Left lung (tissue), 10 donors: Measurements from ENCODE around the gene SULT1C3. TPM values are rescaled to one million over a fixed set of nuclear protein-coding genes. Genes with fewer than 3 reads are reported as not detected.

Source experiments
- ATAC-seq: fragments of 200-7000 bp; cut with Tn5 transposase; one replicate; pipeline ENCODE4 v1.9.1; 2020; ENCODE audit warnings: moderate library complexity
- DNase-seq, 4 donors: peaks; one replicate each; pipeline ENCODE4 v3.0.0-alpha.2; 2013 to 2020
- H3K27ac ChIP-seq, 2 donors: fragments of 200-600 bp; sonication (generic) in 1 of 2; one replicate each; pipeline versions ENCODE4 v1.5.0 to v1.8.0; 2020 to 2021
- H3K27me3 ChIP-seq, 2 donors: fragments of 200-600 bp; sonication (generic) in 1 of 2; one replicate each; pipeline versions ENCODE4 v1.5.0 to v1.8.0; 2020 to 2021
- H3K36me3 ChIP-seq, 2 donors: fragments of 200-600 bp; sonication (generic) in 1 of 2; one replicate each; pipeline versions ENCODE4 v1.5.0 to v1.8.0; 2020 to 2021
- H3K4me1 ChIP-seq, 2 donors: fragments of 200-600 bp; one replicate each; pipeline ENCODE4 v1.8.0; 2021
- H3K4me3 ChIP-seq, 2 donors: fragments of 200-600 bp; sonication (generic) in 1 of 2; one replicate each; pipeline versions ENCODE4 v1.5.0 to v1.8.0; 2020 to 2021; ENCODE audit warnings: mild to moderate bottlenecking in 1 of 2
- H3K9me3 ChIP-seq, 2 donors: fragments of 200-600 bp; sonication (generic) in 1 of 2; one replicate each; pipeline versions ENCODE4 v1.5.0 to v1.8.0; 2020 to 2021
- intact Hi-C, 2 donors: fragments of 100-400 bp; cut with DNase I; formaldehyde crosslinking; loops; one replicate each; pipeline versions ENCODE4 v1.11.2 to v1.14.2; 2022
- polyA plus RNA-seq, 6 donors: library from polyadenylated mRNA; unstranded; fragments of 120-200 nt; gene quantifications; one replicate each; pipeline ENCODE4 v1.2.1, GENCODE V29; 2013; ENCODE audit not compliant: insufficient read length in 6 of 6
- total RNA-seq, 2 donors: library from RNA; stranded (reverse); fragmentation: NEBNext Ultra II Directional; extraction: Animal tissue kit (Norgen Biotek cat#: 25700); gene quantifications; one replicate each; pipeline ENCODE4 v1.2.1, GENCODE V29; 2021
- TF ChIP-seq, protein P1 (sequence below), 2 donors: fragments of 200-600 bp; sonication (generic) in 1 of 2; IDR thresholded peaks; one replicate each; pipeline versions ENCODE4 v1.5.0 to v1.8.0; 2021; ENCODE audit warnings: antibody characterized with exemption in 2 of 2
- donor health status: DM: no; HTN: yes; CAD: no.
- donor health status: DM: no; HTN: no; CAD: no.

The SULT1C3 gene
- total and polyA plus RNA-seq, 8 donors, result 0.14 TPM; not detected in 7

DNA sequence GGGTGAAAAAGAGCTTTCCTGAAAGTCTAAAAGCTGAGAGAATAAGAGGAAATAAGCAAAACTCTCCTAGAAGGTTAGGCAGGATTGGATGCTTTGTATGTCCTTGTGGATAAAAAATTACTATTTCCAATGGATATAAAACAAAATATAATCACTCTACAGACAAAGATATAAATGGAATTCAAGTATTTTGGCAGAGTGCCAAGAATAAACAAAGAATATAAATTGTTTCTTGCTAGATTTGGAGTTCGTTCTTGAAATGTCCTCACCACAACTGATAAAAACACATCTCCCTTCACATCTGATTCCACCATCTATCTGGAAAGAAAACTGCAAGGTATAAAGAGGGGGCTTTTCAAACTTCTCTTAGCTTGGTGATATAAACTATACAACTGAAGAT lies 13.3 kb downstream of the SULT1C3 start:
- Histone ChIP-seq H3K36me3 (no peaks in the 10 kb centered on the region), H3K4me1 (no peaks in the 10 kb centered on the region), H3K27me3 (no peaks in the 10 kb centered on the region), H3K4me3 (no peak overlapping the region), H3K27ac (no peak overlapping the region), H3K9me3 (no peaks in the 10 kb centered on the region)
- TF ChIP-seq, protein P1, sequence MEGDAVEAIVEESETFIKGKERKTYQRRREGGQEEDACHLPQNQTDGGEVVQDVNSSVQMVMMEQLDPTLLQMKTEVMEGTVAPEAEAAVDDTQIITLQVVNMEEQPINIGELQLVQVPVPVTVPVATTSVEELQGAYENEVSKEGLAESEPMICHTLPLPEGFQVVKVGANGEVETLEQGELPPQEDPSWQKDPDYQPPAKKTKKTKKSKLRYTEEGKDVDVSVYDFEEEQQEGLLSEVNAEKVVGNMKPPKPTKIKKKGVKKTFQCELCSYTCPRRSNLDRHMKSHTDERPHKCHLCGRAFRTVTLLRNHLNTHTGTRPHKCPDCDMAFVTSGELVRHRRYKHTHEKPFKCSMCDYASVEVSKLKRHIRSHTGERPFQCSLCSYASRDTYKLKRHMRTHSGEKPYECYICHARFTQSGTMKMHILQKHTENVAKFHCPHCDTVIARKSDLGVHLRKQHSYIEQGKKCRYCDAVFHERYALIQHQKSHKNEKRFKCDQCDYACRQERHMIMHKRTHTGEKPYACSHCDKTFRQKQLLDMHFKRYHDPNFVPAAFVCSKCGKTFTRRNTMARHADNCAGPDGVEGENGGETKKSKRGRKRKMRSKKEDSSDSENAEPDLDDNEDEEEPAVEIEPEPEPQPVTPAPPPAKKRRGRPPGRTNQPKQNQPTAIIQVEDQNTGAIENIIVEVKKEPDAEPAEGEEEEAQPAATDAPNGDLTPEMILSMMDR (IDR thresholded peaks at IDR 0.05), result no peak
- no peak for ATAC-seq
- intact Hi-C loops, result no loop called here
- no peak for DNase-seq

DNA sequence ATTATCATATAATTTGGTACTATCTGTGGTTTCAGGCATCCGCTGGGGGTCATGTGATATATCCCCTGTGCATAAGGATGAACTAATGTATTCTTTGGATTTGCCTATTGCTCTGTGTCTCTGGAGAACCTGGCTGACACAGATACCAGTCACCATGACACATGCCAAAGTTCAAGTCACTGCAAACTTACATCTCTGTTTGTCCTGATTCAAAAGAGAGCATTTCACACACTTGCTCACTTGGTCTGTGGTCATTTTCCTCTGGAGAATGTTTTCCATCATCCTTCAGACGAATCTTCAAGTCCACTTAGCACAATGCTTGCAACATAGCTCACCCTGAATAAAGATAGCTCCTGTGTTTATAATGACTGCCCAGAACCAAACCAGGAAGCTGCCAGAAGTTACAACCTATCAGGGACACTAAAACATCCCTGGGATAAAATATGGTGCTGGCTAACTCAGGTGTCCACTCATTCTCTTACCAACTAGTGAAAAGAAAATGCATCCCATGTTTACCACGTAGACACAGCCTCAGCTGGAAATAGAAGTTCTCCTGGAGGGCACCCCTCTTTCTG lies 18.1 kb downstream of the SULT1C3 start:
- Histone ChIP-seq H3K9me3 (no peaks in the 10 kb centered on the region), H3K36me3 (no peaks in the 10 kb centered on the region), H3K4me3 (no peak overlapping the region), H3K27ac (no peak overlapping the region), H3K4me1 (no peaks in the 10 kb centered on the region), H3K27me3 (no peaks in the 10 kb centered on the region)
- DNase-seq (no peak), ATAC-seq (peak; percentile 59)
- TF ChIP-seq, protein P1 (IDR thresholded peaks at IDR 0.05), result no peak
- intact Hi-C loops, result no loop called here

DNA sequence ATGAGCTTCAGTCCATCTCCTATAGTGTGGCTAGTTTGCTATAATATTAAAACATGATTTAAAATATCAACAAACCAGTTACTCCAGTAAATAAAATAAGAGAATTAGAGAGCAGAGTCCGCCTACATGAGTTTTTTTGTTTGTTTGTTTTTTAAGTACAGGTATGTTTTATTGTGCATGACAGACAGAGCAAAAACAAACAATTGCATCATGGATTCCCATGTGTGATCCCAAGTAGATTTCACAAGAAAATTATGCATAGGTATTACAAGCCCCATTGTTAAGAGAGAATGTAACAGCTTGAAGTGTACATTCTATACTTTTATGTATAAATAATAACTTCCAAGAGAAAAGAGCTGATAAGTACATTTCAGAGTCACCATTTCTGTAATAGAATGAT lies 21.0 kb downstream of the SULT1C3 start:
- ATAC-seq, result no peak
- no peaks in the 10 kb centered on the region for H3K4me1 ChIP-seq
- H3K36me3 ChIP-seq, result no peaks in the 10 kb centered on the region
- TF ChIP-seq, protein P1 (IDR thresholded peaks at IDR 0.05), result no peak
- intact Hi-C loops, result no loop called here
- no peak overlapping the region for H3K4me3 ChIP-seq
- no peak for DNase-seq
- no peaks in the 10 kb centered on the region for H3K27me3 ChIP-seq
- no peak overlapping the region for H3K27ac ChIP-seq
- no peaks in the 10 kb centered on the region for H3K9me3 ChIP-seq

DNA sequence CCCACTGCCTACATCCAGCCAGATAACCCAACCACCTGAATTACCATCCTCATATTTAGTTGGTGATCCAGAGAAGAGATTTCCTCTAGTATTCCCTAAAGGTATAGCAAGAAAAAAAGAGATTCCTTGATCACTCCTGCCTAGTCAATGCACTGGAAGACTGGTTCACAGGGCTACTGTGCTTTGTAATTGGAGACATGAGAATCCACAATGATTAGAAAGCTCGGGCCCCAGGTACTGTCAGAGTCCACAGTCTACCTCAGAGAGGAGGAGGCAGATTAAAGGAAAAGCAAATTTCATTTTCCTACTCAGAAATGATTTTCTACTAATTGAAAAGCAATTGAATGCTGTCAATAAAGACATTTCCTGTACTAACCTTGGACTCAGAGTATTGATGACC lies 22.3 kb downstream of the SULT1C3 start:
- TF ChIP-seq, protein P1 (IDR thresholded peaks at IDR 0.05), result no peak
- intact Hi-C loops, result no loop called here
- ATAC-seq, result no peak
- Histone ChIP-seq H3K4me1 (peaks cover 0 to 5% of the 10 kb centered on the region in 2 donors), H3K27me3 (no peaks in the 10 kb centered on the region), H3K36me3 (no peaks in the 10 kb centered on the region), H3K27ac (no peak overlapping the region), H3K9me3 (no peaks in the 10 kb centered on the region), H3K4me3 (no peak overlapping the region)
- no peak for DNase-seq

GRCh38 chr2:108263401-108263800 lies 23.6 kb downstream of the SULT1C3 start:
- TF ChIP-seq, protein P1 (IDR thresholded peaks at IDR 0.05), result no peak
- ATAC-seq (no peak), DNase-seq (no peak)
- intact Hi-C loops, result no loop called here
- Histone ChIP-seq H3K27me3 (no peaks in the 10 kb centered on the region), H3K27ac (no peak overlapping the region), H3K36me3 (no peaks in the 10 kb centered on the region), H3K4me1 (peaks cover 7 to 14% of the 10 kb centered on the region in 2 donors), H3K4me3 (no peak overlapping the region), H3K9me3 (no peaks in the 10 kb centered on the region)
